A549 (cell line): Measurements from ENCODE around the gene ACAT2. TPM values are rescaled to one million over a fixed set of nuclear protein-coding genes. Genes with fewer than 3 reads are reported as not detected.
A peak's percentile ranks its signal among the peaks of the same experiment; 100 is the strongest.

Source experiments
- ATAC-seq, 2 experiments: fragments of 200-7000 bp in 1 of 2; fragments of >200 bp in 1 of 2; cut with Nextera tagmentation in 1 of 2; cut with Tn5 transposase in 1 of 2; 3 replicates each; pipeline versions ENCODE4 v1.8.0 to v1.9.1; 2018 to 2020; ENCODE audit warnings: mild to moderate bottlenecking in 1 of 2, moderate library complexity in 1 of 2
- CTCF ChIA-PET: fragments of 300-600 bp; sonication (Branson Sonifier 250); formaldehyde crosslinking; extraction: SDS; loops from one replicate; lab custom pipeline; 2021; ENCODE audit warnings: antibody characterized with exemption, inconsistent platforms; lab: Yijun Ruan, JAX
- POLR2A ChIA-PET: fragments of 350-600 bp; formaldehyde crosslinking; extraction: SDS; loops from one replicate; lab custom pipeline; 2021; ENCODE audit warnings: antibody characterized with exemption, inconsistent platforms; lab: Yijun Ruan, JAX
- DNase-seq, 2 experiments: peaks; one replicate each; pipeline versions ENCODE4 v3.0.0 to v3.0.0-alpha.2; 2011 to 2016; ENCODE audit warnings: low read depth in 1 of 2, low spot score in 1 of 2
- FAIRE-seq: peaks from 2 replicates; lab custom pipeline; 2011; peaks lifted over from hg19 to GRCh38; lab: Jason Lieb, UNC
- H3K27ac ChIP-seq, 2 experiments: fragments of >200 bp; sonication (Bioruptor Twin); formaldehyde crosslinking; 3 replicates each; pipeline ENCODE4 v1.5.1; 2016 to 2017
- H3K4me1 ChIP-seq: fragments of >200 bp; sonication (Bioruptor Twin); formaldehyde crosslinking; 3 replicates; pipeline ENCODE4 v1.6.1; 2016
- H3K4me2 ChIP-seq: fragments of >200 bp; sonication (Bioruptor Twin); formaldehyde crosslinking; 3 replicates; pipeline ENCODE4 v1.6.1; 2016
- H3K4me3 ChIP-seq: fragments of >200 bp; sonication (Bioruptor Twin); formaldehyde crosslinking; 3 replicates; pipeline ENCODE4 v1.5.1; 2016
- H3K9me3 ChIP-seq: fragments of >200 bp; sonication (Bioruptor Twin); formaldehyde crosslinking; 3 replicates; pipeline ENCODE4 v1.6.1; 2016
- BHLHE40 ChIP-seq: IDR thresholded peaks from 2 replicates; pipeline ENCODE4 v1.6.1; 2012; ENCODE audit warnings: low read depth, low read length, inconsistent platforms
- CBX8 ChIP-seq: fragments of 200-600 bp; sonication (generic); IDR thresholded peaks from 2 replicates; pipeline ENCODE4 v1.6.1; 2016
- CHD2 ChIP-seq: fragments of 150-350 bp; IDR thresholded peaks from 2 replicates; pipeline ENCODE4 v1.6.1; 2014; ENCODE audit warnings: low read length; ENCODE audit not compliant: partially characterized antibody
- E2F6 ChIP-seq: IDR thresholded peaks from 2 replicates; pipeline ENCODE4 v1.6.1; 2012; ENCODE audit warnings: low read depth, borderline replicate concordance
- ESRRA ChIP-seq: fragments of 150-350 bp; IDR thresholded peaks from 2 replicates; pipeline ENCODE4 v1.6.1; 2014; ENCODE audit warnings: mild to moderate bottlenecking, low read length, borderline replicate concordance
- FOSB ChIP-seq: fragments of 250-450 bp; sonication (Bioruptor Pico); IDR thresholded peaks from 2 replicates; pipeline ENCODE4 v1.5.0; 2020; ENCODE audit warnings: mild to moderate bottlenecking, moderate library complexity
- FOSL2 ChIP-seq, 2 experiments: fragments of 450-650 bp in 1 of 2; fragments of >200 bp in 1 of 2; sonication (Bioruptor Twin) in 1 of 2; formaldehyde crosslinking; IDR thresholded peaks; 2 replicates each; pipeline versions ENCODE4 v1.5.0 to v1.6.1; 2016 to 2020; ENCODE audit warnings: mild to moderate bottlenecking in 1 of 2, moderate library complexity in 1 of 2
- HOXA7 ChIP-seq: fragments of 250-450 bp; sonication (Bioruptor Pico); IDR thresholded peaks from 2 replicates; pipeline ENCODE4 v1.5.0; 2020; ENCODE audit warnings: mild to moderate bottlenecking, moderate library complexity
- HOXB13 ChIP-seq: fragments of 250-450 bp; sonication (Bioruptor Pico); IDR thresholded peaks from 2 replicates; pipeline ENCODE4 v1.5.0; 2020; ENCODE audit warnings: low read depth, mild to moderate bottlenecking, moderate library complexity
- JUN ChIP-seq, 2 experiments: fragments of >200 bp; sonication (Bioruptor Twin); formaldehyde crosslinking; IDR thresholded peaks; 2 replicates in 1 of 2; 3 replicates in 1 of 2; pipeline ENCODE4 v1.6.1; 2016 to 2017
- MAFK ChIP-seq: fragments of 450-650 bp; IDR thresholded peaks from 2 replicates; pipeline ENCODE4 v1.6.1; 2014; ENCODE audit not compliant: partially characterized antibody
- MYC ChIP-seq: IDR thresholded peaks from 2 replicates; pipeline ENCODE4 v1.6.1; 2012; ENCODE audit warnings: mild to moderate bottlenecking, inconsistent platforms, low read length, improper control_type of control experiment, borderline replicate concordance
- NPAS2 ChIP-seq: fragments of 250-450 bp; sonication (Bioruptor Pico); IDR thresholded peaks from 2 replicates; pipeline ENCODE4 v1.8.0; 2022; ENCODE audit warnings: mild to moderate bottlenecking, moderate library complexity, borderline replicate concordance
- NR3C1 ChIP-seq: fragments of >200 bp; sonication (Bioruptor Twin); formaldehyde crosslinking; IDR thresholded peaks from 3 replicates; pipeline ENCODE4 v1.6.1; 2017
- PHF8 ChIP-seq: fragments of 200-600 bp; sonication (generic); IDR thresholded peaks from 2 replicates; pipeline ENCODE4 v1.6.1; 2016; ENCODE audit warnings: low read depth, mild to moderate bottlenecking, antibody characterized with exemption, moderate library complexity, borderline replicate concordance
- POLR2A ChIP-seq: IDR thresholded peaks from 2 replicates; pipeline ENCODE4 v1.6.1; 2012; ENCODE audit warnings: mild to moderate bottlenecking, low read length
- RAD21 ChIP-seq, 2 experiments: fragments of >200 bp in 1 of 2; sonication (Bioruptor Twin) in 1 of 2; formaldehyde crosslinking in 1 of 2; IDR thresholded peaks in 1 of 2; conservative IDR thresholded peaks in 1 of 2; 2 replicates in 1 of 2; 3 replicates in 1 of 2; pipeline ENCODE4 v1.6.1; 2012 to 2018; ENCODE audit warnings: inconsistent platforms in 1 of 2
- RFX5 ChIP-seq: fragments of 450-650 bp; IDR thresholded peaks from 2 replicates; pipeline ENCODE4 v1.7.1; 2014; ENCODE audit warnings: antibody characterized with exemption, mild to moderate bottlenecking, moderate library complexity
- RNF2 ChIP-seq: fragments of 200-600 bp; sonication (generic); IDR thresholded peaks from 2 replicates; pipeline ENCODE4 v1.6.1; 2016; ENCODE audit warnings: low read depth, mild to moderate bottlenecking, antibody characterized with exemption, moderate library complexity, borderline replicate concordance
- SMC3 ChIP-seq: fragments of >200 bp; sonication (Bioruptor Twin); formaldehyde crosslinking; IDR thresholded peaks from 3 replicates; pipeline ENCODE4 v1.6.1; 2018; ENCODE audit warnings: inconsistent platforms
- TFCP2L1 ChIP-seq: fragments of 250-450 bp; sonication (Bioruptor Pico); IDR thresholded peaks from 2 replicates; pipeline ENCODE4 v1.5.0; 2021; ENCODE audit warnings: mild to moderate bottlenecking
- TP53 ChIP-seq: fragments of 250-450 bp; sonication (Bioruptor Pico); IDR thresholded peaks from 2 replicates; pipeline ENCODE4 v1.5.0; 2021; ENCODE audit warnings: mild to moderate bottlenecking, moderate library complexity
- ZC3H11A ChIP-seq: fragments of 450-650 bp; IDR thresholded peaks from 2 replicates; pipeline ENCODE4 v1.6.1; 2014; ENCODE audit warnings: antibody characterized with exemption, mild to moderate bottlenecking
- WGBS: methylation state at CpG from one replicate; pipeline ENCODE4 v1.1.6; 2017; ENCODE audit errors: missing lambda C conversion rate; 5-methylcytosine and 5-hydroxymethylcytosine counted together
- polyA plus RNA-seq, 4 experiments: library from polyadenylated mRNA; depleted of rRNA in 3 of 4; stranded (reverse); fragments of >200 nt; fragmentation: RNase III in 1 of 4; extraction: RNeasy Plus Mini Kit Qiagen cat#74134 plus additional on column Dnase treatment in 1 of 4; gene quantifications; 2 replicates in 3 of 4; 3 replicates in 1 of 4; pipeline ENCODE4 v1.2.3, GENCODE V29; 2011 to 2017
- TF ChIP-seq, protein P1 (sequence below): fragments of 250-450 bp; sonication (Bioruptor Pico); IDR thresholded peaks from 2 replicates; pipeline ENCODE4 v1.5.0; 2021; ENCODE audit warnings: mild to moderate bottlenecking, moderate library complexity, borderline replicate concordance
- TF ChIP-seq, protein P2 (sequence below): fragments of >200 bp; sonication (Bioruptor Twin); formaldehyde crosslinking; IDR thresholded peaks from 2 replicates; pipeline ENCODE4 v1.6.1; 2016
- TF ChIP-seq, protein P3 (sequence below): fragments of 250-450 bp; sonication (Bioruptor Pico); IDR thresholded peaks from 2 replicates; pipeline ENCODE4 v1.5.0; 2020; ENCODE audit warnings: low read depth, mild to moderate bottlenecking, moderate library complexity
- TF ChIP-seq, protein P4 (sequence below): fragments of 450-650 bp; IDR thresholded peaks from 2 replicates; pipeline ENCODE4 v1.6.1; 2014; ENCODE audit warnings: antibody characterized with exemption
- TF ChIP-seq, protein P5 (sequence below): fragments of >200 bp; sonication (Bioruptor Twin); formaldehyde crosslinking; IDR thresholded peaks from 3 replicates; pipeline ENCODE4 v1.6.1; 2016

ACAT2 gene
- polyA plus RNA-seq, 2 of the 4 experiments (the other 2 are of a cell fraction), result 44.7 to 45.5 TPM

- peak overlapping the region; percentile 79 for H3K4me3 ChIP-seq
- H3K9me3 ChIP-seq, result no peaks in the 10 kb centered on the region
- 3% methylated on average over 15 of the region's 30 CpGs for WGBS
- H3K27ac ChIP-seq, result peak overlapping the region; percentile 98 to 99
- H3K4me2 ChIP-seq, result peak overlapping the region; percentile 99
- FAIRE-seq (no peak), DNase-seq (no peak), ATAC-seq (peak; percentile 41 to 64)
- POLR2A ChIA-PET, result interaction anchor here (0.6 to 3.0 kb wide), 11 partner anchors 9 to 64 kb away, joined by 3 to 29 read pairs (median 6); partner anchors contain the start of genes ACAT2, MRPL18, SOD2 and TCP1
- CTCF ChIA-PET, result interaction anchor here (1.6 kb wide), 1 partner anchor 35 kb away, joined by 8 read pairs; no protein-coding TSS in a partner anchor
- TF ChIP-seq TFCP2L1 (CRISPR knock-in tag) (0 out of 2 replicates have a peak, but pooled peaks have one; percentile 46), FOSB (CRISPR knock-in tag) (no peak), HOXB13 (CRISPR knock-in tag) (peak; percentile 68; the same call in 1 of the 2 replicates), TP53 (CRISPR knock-in tag) (peak; percentile 55)
- TF ChIP-seq, protein P1, sequence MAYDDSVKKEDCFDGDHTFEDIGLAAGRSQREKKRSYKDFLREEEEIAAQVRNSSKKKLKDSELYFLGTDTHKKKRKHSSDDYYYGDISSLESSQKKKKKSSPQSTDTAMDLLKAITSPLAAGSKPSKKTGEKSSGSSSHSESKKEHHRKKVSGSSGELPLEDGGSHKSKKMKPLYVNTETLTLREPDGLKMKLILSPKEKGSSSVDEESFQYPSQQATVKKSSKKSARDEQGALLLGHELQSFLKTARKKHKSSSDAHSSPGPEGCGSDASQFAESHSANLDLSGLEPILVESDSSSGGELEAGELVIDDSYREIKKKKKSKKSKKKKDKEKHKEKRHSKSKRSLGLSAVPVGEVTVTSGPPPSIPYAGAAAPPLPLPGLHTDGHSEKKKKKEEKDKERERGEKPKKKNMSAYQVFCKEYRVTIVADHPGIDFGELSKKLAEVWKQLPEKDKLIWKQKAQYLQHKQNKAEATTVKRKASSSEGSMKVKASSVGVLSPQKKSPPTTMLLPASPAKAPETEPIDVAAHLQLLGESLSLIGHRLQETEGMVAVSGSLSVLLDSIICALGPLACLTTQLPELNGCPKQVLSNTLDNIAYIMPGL (CRISPR knock-in tag), result peak; percentile 68; the same call in 1 of the 2 replicates
- peaks cover 22% of the 10 kb centered on the region; the same call in 2 of the 3 replicates for H3K4me1 ChIP-seq
These were observed 35.5 kb upstream of the ACAT2 start for GRCh38 chr6:159726255-159726917.

DNA sequence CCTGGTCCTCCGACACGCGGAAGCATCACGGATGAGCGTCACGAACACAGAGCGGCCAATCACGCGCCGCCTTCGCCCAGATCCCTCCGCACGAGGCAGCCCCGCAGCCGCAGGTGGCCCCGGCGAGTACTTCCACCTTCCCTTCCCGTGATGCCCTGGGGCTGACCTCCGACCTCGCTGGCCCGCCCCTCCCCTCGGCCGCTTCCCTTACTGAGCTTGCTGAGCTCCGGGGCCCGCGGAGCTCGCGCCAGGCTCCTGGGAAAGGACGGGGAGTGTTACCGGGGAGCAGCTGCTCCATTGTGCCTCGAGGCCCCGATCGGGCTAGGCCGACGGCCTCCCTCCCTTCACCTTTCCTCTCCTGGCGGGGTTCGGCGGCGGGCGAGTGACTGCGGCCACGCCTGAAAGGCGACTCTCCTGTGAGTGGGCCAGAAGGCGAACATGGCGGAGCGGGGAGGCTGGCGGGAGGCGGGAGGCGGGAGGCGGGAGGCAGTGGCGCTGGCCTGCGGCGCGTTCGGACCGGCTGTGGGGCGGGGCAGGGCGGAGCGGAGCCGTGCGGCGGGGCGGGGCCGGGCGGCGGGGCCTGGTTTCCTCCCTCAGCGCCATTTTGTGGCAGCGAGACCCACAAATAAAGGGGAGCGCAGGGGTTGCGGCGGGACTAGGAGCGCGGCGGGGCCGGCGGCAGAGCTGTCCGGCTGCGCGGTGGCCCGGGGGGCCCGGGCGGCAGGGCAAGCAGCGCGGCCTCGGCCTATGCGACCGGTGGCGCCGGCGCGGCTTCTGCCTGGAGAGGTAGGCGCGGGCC is 34.7 kb upstream of the ACAT2 start, which contains the start of gene WTAP:
Gene WTAP, plus strand, starts transcription at position 589 of the 799 bp plus-strand sequence. CDS start 8,760 bp downstream, outside the sequence.
- Histone ChIP-seq H3K27ac (peak within 1 kb of the TSS; percentile 98 to 99), H3K9me3 (no peaks in the 10 kb centered on the region), H3K4me3 (peak within 1 kb of the TSS; percentile 79), H3K4me2 (peak within 1 kb of the TSS; percentile 99), H3K4me1 (peaks cover 22% of the 10 kb centered on the region; the same call in 2 of the 3 replicates)
- ATAC-seq (peak; percentile 92 to 94), DNase-seq (peak; percentile 74 to 97), FAIRE-seq (no peak)
- 1% methylated on average over 14 of the region's 93 CpGs for WGBS
- ChIA-PET CTCF (interaction anchor here (0.6 to 1.6 kb wide), 2 partner anchors 22 to 35 kb away, joined by 5 to 8 read pairs; no protein-coding TSS in a partner anchor), POLR2A (interaction anchor here (0.6 to 3.0 kb wide), 12 partner anchors 10 to 886 kb away, joined by 3 to 29 read pairs (median 5); partner anchors contain the start of genes ACAT2, MRPL18, SOD2 and TCP1)
- TF ChIP-seq HOXA7 (CRISPR knock-in tag), result no peak
- TF ChIP-seq, protein P2, sequence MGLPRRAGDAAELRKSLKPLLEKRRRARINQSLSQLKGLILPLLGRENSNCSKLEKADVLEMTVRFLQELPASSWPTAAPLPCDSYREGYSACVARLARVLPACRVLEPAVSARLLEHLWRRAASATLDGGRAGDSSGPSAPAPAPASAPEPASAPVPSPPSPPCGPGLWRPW, result no peak
- no peak; the same call in 1 of the 2 replicates for TF ChIP-seq TP53 (CRISPR knock-in tag)
- no peak for TF ChIP-seq NR3C1
- no peak for TF ChIP-seq SMC3
- TF ChIP-seq ESRRA, result no peak
- TF ChIP-seq NPAS2 (CRISPR knock-in tag), result no peak
- no peak for TF ChIP-seq CBX8
- TF ChIP-seq RNF2, result no peak
- no peak for TF ChIP-seq FOSL2 (IDR thresholded peaks at IDR 0.05)
- TF ChIP-seq FOSL2 (CRISPR knock-in tag; IDR thresholded peaks at IDR 0.05), result 0 out of 2 replicates have a peak, but pooled peaks have one; percentile 31
- peak; percentile 72 for TF ChIP-seq POLR2A
- no peak for TF ChIP-seq BHLHE40
- peak; percentile 82 for TF ChIP-seq MYC
- TF ChIP-seq PHF8, result peak; percentile 91; the same call in 1 of the 2 replicates
- TF ChIP-seq MAFK, result no peak
- no peak for TF ChIP-seq RAD21 (conservative IDR thresholded peaks at IDR 0.05 in 1 of 2, IDR thresholded peaks at IDR 0.05 in 1 of 2)
- no peak for TF ChIP-seq ZC3H11A
- TF ChIP-seq E2F6, result peak; percentile 89
- TF ChIP-seq JUN (IDR thresholded peaks at IDR 0.05), result peak in 1 of 2 experiments; percentile 94; a peak in 3 of 5 replicates
- TF ChIP-seq RFX5, result no peak
- TF ChIP-seq, protein P3, sequence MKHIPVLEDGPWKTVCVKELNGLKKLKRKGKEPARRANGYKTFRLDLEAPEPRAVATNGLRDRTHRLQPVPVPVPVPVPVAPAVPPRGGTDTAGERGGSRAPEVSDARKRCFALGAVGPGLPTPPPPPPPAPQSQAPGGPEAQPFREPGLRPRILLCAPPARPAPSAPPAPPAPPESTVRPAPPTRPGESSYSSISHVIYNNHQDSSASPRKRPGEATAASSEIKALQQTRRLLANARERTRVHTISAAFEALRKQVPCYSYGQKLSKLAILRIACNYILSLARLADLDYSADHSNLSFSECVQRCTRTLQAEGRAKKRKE (CRISPR knock-in tag), result 0 out of 2 replicates have a peak, but pooled peaks have one; percentile 61
- TF ChIP-seq, protein P4, sequence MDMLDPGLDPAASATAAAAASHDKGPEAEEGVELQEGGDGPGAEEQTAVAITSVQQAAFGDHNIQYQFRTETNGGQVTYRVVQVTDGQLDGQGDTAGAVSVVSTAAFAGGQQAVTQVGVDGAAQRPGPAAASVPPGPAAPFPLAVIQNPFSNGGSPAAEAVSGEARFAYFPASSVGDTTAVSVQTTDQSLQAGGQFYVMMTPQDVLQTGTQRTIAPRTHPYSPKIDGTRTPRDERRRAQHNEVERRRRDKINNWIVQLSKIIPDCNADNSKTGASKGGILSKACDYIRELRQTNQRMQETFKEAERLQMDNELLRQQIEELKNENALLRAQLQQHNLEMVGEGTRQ, result peak; percentile 49
- TF ChIP-seq, protein P5, sequence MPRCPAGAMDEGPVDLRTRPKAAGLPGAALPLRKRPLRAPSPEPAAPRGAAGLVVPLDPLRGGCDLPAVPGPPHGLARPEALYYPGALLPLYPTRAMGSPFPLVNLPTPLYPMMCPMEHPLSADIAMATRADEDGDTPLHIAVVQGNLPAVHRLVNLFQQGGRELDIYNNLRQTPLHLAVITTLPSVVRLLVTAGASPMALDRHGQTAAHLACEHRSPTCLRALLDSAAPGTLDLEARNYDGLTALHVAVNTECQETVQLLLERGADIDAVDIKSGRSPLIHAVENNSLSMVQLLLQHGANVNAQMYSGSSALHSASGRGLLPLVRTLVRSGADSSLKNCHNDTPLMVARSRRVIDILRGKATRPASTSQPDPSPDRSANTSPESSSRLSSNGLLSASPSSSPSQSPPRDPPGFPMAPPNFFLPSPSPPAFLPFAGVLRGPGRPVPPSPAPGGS, result peak; percentile 91
- TF ChIP-seq CHD2, result peak; percentile 73
- TF ChIP-seq TFCP2L1 (CRISPR knock-in tag), result no peak
